GM12872 (cell line): ENCODE results near the gene CDR2L.

Experiments
- TF ChIP-seq, protein P1 (sequence below): IDR thresholded peaks from 3 replicates; pipeline ENCODE4 v1.5.1; 2011; ENCODE audit warnings: low read depth, mild to moderate bottlenecking, low read length, moderate library complexity; ENCODE audit not compliant: insufficient read depth

CDR2L gene

GRCh38 chr17:74954115-74954514 is 33.3 kb upstream of the CDR2L start:
- TF ChIP-seq, protein P1, sequence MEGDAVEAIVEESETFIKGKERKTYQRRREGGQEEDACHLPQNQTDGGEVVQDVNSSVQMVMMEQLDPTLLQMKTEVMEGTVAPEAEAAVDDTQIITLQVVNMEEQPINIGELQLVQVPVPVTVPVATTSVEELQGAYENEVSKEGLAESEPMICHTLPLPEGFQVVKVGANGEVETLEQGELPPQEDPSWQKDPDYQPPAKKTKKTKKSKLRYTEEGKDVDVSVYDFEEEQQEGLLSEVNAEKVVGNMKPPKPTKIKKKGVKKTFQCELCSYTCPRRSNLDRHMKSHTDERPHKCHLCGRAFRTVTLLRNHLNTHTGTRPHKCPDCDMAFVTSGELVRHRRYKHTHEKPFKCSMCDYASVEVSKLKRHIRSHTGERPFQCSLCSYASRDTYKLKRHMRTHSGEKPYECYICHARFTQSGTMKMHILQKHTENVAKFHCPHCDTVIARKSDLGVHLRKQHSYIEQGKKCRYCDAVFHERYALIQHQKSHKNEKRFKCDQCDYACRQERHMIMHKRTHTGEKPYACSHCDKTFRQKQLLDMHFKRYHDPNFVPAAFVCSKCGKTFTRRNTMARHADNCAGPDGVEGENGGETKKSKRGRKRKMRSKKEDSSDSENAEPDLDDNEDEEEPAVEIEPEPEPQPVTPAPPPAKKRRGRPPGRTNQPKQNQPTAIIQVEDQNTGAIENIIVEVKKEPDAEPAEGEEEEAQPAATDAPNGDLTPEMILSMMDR = no peak

GRCh38 chr17:74954665-74955421 is 32.6 kb upstream of the CDR2L start:
- TF ChIP-seq, protein P1 = no peak

- TF ChIP-seq, protein P1 = no peak
These were observed 31.3 kb upstream of the CDR2L start for GRCh38 chr17:74956093-74956492.

DNA sequence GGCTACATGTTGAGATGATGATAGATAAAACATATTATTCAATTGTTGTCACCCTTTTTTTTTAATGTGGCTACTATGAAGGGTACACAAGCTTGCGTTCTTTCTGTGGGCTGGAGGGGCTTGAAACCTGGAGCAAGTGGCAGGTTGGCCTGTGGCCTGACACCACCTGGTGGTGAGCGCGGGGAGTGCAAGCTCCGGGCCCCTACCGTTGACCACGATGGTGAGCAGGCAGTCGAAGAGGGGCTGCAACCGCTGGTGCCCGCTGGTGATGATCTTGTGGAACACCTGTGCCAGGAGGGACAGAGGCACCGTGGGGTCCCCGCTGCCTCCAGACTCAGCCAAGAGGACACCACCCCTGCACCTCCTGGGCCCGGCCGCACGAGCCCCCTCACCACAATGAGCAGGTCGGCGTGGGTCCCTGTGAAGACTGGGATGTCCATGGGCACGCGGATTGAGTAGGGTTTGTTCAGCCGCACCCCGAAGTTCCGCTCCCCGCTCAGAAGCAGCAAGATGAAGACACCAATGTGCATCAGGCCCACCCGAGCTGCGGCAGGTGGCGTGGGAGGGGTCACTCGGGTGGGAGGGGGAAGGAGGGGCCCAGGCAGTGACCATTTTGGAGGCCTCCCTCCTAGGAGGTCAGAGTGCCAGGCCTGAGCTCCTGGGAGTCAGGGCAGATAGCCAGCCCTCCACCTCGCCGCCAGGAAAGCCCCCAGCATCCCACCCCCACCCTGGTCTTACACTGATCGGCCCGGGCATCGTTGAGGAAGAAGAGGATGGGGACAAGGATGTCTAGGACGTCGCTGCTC is 29.3 kb upstream of the CDR2L start:
- TF ChIP-seq, protein P1 = peak; percentile 94

DNA sequence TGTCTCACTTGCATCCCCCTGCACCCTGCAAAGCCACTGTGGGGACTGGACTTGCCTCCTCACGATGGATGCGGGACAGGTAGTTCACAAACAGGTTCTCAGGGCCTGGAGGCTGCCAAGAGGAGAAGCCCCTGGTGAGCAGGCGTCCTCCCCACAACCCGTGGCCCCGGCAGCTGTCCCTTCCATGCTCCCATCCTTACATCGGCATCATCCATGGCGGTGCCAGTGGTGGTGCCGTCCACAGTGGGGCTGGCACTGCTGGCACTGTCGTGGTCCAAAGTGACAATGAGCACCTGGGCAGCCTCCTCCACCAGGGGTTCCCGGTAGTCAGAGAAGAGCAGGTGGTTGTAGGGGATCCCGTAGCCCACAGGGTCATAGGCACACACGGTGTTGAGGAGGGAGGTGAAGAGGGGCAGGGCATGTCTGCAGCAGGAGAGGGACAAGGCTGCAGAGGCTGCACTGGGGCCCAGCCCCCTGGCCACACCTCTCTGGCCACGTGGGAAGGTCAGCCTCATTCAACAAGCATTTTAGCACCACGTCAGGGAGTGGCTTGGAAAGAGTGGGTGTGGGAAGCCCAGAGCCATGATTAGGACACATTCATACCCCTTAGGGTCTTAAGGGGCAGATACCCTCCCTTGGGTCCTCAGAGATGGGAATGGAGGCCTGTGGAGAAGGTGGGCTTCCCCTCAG is 27.5 kb upstream of the CDR2L start:
- TF ChIP-seq, protein P1 = no peak

DNA sequence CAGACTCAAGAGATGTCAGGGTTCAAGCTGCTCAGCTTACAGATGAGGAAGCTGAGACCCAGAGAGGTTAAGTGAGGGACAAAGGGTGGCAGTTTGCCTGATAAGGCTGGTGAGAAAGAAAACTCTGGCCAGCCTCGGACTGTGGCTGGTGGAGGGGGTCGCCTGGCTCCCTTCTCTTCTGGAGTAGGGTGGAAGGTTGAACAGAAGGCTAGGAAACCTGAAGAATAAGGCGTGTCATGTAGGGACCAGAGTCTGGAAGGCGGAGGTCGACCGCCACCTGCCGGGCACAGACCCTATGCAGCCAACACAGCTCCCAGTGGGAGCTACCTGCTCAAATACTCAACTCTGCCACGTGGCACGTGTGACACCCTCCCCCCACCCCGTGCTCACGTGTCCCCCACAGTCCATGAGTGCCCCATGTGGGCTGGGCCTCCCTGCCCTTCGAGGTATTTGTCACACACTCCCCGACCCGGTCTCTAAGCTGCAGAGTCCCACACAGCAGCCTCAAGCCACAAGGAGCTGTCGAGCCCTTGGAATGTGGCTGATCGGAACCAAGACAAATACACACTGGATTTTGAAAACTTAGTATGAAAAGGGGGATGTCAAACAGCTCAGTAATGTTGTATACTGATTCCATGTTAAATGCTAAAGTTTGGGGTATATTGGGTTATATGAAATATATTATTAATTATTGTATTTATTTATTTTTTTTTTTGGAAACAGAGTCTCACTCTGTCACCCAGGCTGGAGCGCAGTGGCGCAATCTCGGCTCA is 26.7 kb upstream of the CDR2L start:
- TF ChIP-seq, protein P1 = peak; percentile 93
